Stomach smooth muscle (tissue), 2 donors: ENCODE results near the gene CBL.

Experiments used
- H3K27ac ChIP-seq: one replicate; pipeline ENCODE4 v1.7.0; 2013; ENCODE audit warnings: mild to moderate bottlenecking, low read length, inconsistent platforms
- H3K27me3 ChIP-seq, 2 donors: one replicate each; pipeline ENCODE4 v1.7.0; 2013; ENCODE audit warnings: low read length in 2 of 2; ENCODE audit not compliant: insufficient read depth in 2 of 2, control insufficient read depth in 1 of 2
- H3K36me3 ChIP-seq, 2 donors: one replicate each; pipeline ENCODE4 v1.7.0; 2013; ENCODE audit warnings: low read length in 2 of 2; ENCODE audit not compliant: control insufficient read depth in 2 of 2, insufficient read depth in 2 of 2
- H3K4me1 ChIP-seq: one replicate; pipeline ENCODE4 v1.7.0; 2013; ENCODE audit warnings: low read length; ENCODE audit not compliant: control insufficient read depth, insufficient read depth
- H3K4me3 ChIP-seq, 2 donors: one replicate each; pipeline ENCODE4 v1.7.0; 2013; ENCODE audit warnings: low read length in 2 of 2
- H3K9ac ChIP-seq, 2 donors: one replicate each; pipeline ENCODE4 v1.7.0; 2013; ENCODE audit warnings: low read length in 2 of 2, mild to moderate bottlenecking in 1 of 2
- H3K9me3 ChIP-seq, 2 donors: one replicate each; pipeline ENCODE4 v1.7.0; 2013; ENCODE audit warnings: low read length in 2 of 2; ENCODE audit not compliant: control insufficient read depth in 2 of 2
- donor health status: healthy.
- donor health status: Pancreatic carcinoma.

The CBL gene

GRCh38 chr11:119267645-119268044 is 61.5 kb downstream of the CBL start:
- Histone ChIP-seq H3K27me3 (no peaks in the 10 kb centered on the region), H3K9me3 (no peaks in the 10 kb centered on the region), H3K4me1 (no peaks in the 10 kb centered on the region), H3K27ac (no peak overlapping the region), H3K4me3 (no peak overlapping the region), H3K36me3 (peaks cover 0 to 3% of the 10 kb centered on the region in 2 donors), H3K9ac (no peak overlapping the region)

- H3K9me3 ChIP-seq, result no peaks in the 10 kb centered on the region
- no peak overlapping the region for H3K27ac ChIP-seq
- H3K27me3 ChIP-seq, result no peaks in the 10 kb centered on the region
- no peak overlapping the region for H3K9ac ChIP-seq
- no peaks in the 10 kb centered on the region for H3K4me1 ChIP-seq
- peaks cover 14 to 18% of the 10 kb centered on the region in 2 donors for H3K36me3 ChIP-seq
- no peak overlapping the region for H3K4me3 ChIP-seq
Observed at GRCh38 chr11:119273721-119274120, 67.6 kb downstream of the CBL start.

- Histone ChIP-seq H3K9ac (no peak overlapping the region), H3K9me3 (no peaks in the 10 kb centered on the region), H3K27ac (no peak overlapping the region), H3K4me3 (no peak overlapping the region), H3K27me3 (no peaks in the 10 kb centered on the region), H3K4me1 (no peaks in the 10 kb centered on the region), H3K36me3 (peaks cover 17 to 28% of the 10 kb centered on the region in 2 donors)
Observed at GRCh38 chr11:119277660-119278059, 71.5 kb downstream of the CBL start.

- H3K27me3 ChIP-seq, result no peaks in the 10 kb centered on the region
- peaks cover 19 to 30% of the 10 kb centered on the region in 2 donors for H3K36me3 ChIP-seq
- peaks cover 4% of the 10 kb centered on the region for H3K4me1 ChIP-seq
- no peak overlapping the region for H3K4me3 ChIP-seq
- H3K27ac ChIP-seq, result no peak overlapping the region
- no peaks in the 10 kb centered on the region for H3K9me3 ChIP-seq
- H3K9ac ChIP-seq, result no peak overlapping the region
Observed at GRCh38 chr11:119282495-119282894, 76.4 kb downstream of the CBL start.

- peaks cover 4% of the 10 kb centered on the region for H3K4me1 ChIP-seq
- H3K9ac ChIP-seq, result no peak overlapping the region
- no peak overlapping the region for H3K4me3 ChIP-seq
- no peak overlapping the region for H3K27ac ChIP-seq
- no peaks in the 10 kb centered on the region for H3K27me3 ChIP-seq
- H3K36me3 ChIP-seq, result peaks cover 12 to 17% of the 10 kb centered on the region in 2 donors
- H3K9me3 ChIP-seq, result no peaks in the 10 kb centered on the region
Observed at GRCh38 chr11:119284344-119285157, 78.4 kb downstream of the CBL start.

- H3K4me3 ChIP-seq, result no peak overlapping the region
- H3K27ac ChIP-seq, result no peak overlapping the region
- H3K27me3 ChIP-seq, result no peaks in the 10 kb centered on the region
- H3K36me3 ChIP-seq, result peaks cover 12 to 13% of the 10 kb centered on the region in 2 donors
- H3K9me3 ChIP-seq, result no peaks in the 10 kb centered on the region
- peaks cover 4% of the 10 kb centered on the region for H3K4me1 ChIP-seq
- no peak overlapping the region for H3K9ac ChIP-seq
Observed at GRCh38 chr11:119285431-119285830, 79.3 kb downstream of the CBL start.

GRCh38 chr11:119288219-119288618 is 82.1 kb downstream of the CBL start:
- Histone ChIP-seq H3K9me3 (peaks cover 0 to 4% of the 10 kb centered on the region in 2 donors), H3K27ac (peak overlapping the region; percentile 58), H3K36me3 (peaks cover 15% of the 10 kb centered on the region in 2 donors)

GRCh38 chr11:119290894-119291497 is 84.9 kb downstream of the CBL start:
- Histone ChIP-seq H3K4me1 (no peaks in the 10 kb centered on the region), H3K9ac (no peak overlapping the region), H3K27me3 (no peaks in the 10 kb centered on the region), H3K27ac (no peak overlapping the region), H3K36me3 (peaks cover 6 to 11% of the 10 kb centered on the region in 2 donors), H3K4me3 (no peak overlapping the region), H3K9me3 (peaks cover 0 to 4% of the 10 kb centered on the region in 2 donors)

More at GRCh38 chr11:119288219-119288618, 82.1 kb downstream of the CBL start:
- H3K4me1 ChIP-seq, result peaks cover 4% of the 10 kb centered on the region
- no peak overlapping the region for H3K9ac ChIP-seq
- H3K27me3 ChIP-seq, result no peaks in the 10 kb centered on the region
- H3K4me3 ChIP-seq, result no peak overlapping the region

GRCh38 chr11:119293461-119293860 is 87.3 kb downstream of the CBL start:
- H3K36me3 ChIP-seq, result peaks cover 8 to 12% of the 10 kb centered on the region in 2 donors
- H3K4me1 ChIP-seq, result peaks cover 8% of the 10 kb centered on the region
- H3K27me3 ChIP-seq, result no peaks in the 10 kb centered on the region
- no peak overlapping the region for H3K4me3 ChIP-seq
- H3K9me3 ChIP-seq, result peaks cover 0 to 4% of the 10 kb centered on the region in 2 donors
- H3K9ac ChIP-seq, result no peak overlapping the region
- H3K27ac ChIP-seq, result no peak overlapping the region

GRCh38 chr11:119295178-119295577 is 89.0 kb downstream of the CBL start:
- peaks cover 13 to 21% of the 10 kb centered on the region in 2 donors for H3K36me3 ChIP-seq
- H3K27me3 ChIP-seq, result no peaks in the 10 kb centered on the region
- H3K4me1 ChIP-seq, result peaks cover 24% of the 10 kb centered on the region
- H3K4me3 ChIP-seq, result no peak overlapping the region
- H3K27ac ChIP-seq, result no peak overlapping the region
- H3K9me3 ChIP-seq, result peaks cover 0 to 4% of the 10 kb centered on the region in 2 donors
- no peak overlapping the region for H3K9ac ChIP-seq

- Histone ChIP-seq H3K9ac (no peak overlapping the region), H3K27ac (peak overlapping the region; percentile 77), H3K27me3 (no peaks in the 10 kb centered on the region), H3K4me3 (no peak overlapping the region), H3K4me1 (peaks cover 38% of the 10 kb centered on the region), H3K36me3 (peaks cover 16 to 24% of the 10 kb centered on the region in 2 donors), H3K9me3 (no peaks in the 10 kb centered on the region)
Observed at GRCh38 chr11:119297938-119298337, 91.8 kb downstream of the CBL start.
